Stimulated activated CD8-positive, alpha-beta memory T cell treated with anti-CD3 and anti-CD28 coated beads, Interleukin-7, amount 100 ng/mL, for 48 hours (primary cell): ENCODE results near the gene STIM2.

Experiments used
- DNase-seq, 2 donors: peaks; one replicate each; pipeline ENCODE4 v3.0.0-alpha.2; 2020; ENCODE audit warnings: low read depth in 1 of 2; ENCODE audit errors: extremely low read depth in 1 of 2

STIM2 gene

DNA sequence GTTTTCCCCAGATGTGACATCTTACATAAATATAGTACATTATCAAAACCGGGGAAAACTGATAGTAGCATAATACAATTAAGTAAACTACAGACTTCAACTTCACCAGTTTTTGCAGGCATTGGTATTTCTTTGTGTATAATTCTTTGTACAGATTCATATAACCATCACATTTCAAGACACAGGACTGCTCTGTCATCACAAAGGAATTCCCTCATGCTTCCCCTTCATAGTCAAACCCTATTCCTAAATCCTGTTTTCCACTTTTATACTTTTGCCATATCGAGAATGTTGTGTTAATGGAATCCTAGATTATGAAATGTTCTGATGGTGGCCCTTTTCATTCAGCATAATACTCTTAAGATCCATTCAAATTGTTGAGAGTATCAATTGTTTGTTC is 36.0 kb downstream of the STIM2 start:
- no peak for DNase-seq

DNA sequence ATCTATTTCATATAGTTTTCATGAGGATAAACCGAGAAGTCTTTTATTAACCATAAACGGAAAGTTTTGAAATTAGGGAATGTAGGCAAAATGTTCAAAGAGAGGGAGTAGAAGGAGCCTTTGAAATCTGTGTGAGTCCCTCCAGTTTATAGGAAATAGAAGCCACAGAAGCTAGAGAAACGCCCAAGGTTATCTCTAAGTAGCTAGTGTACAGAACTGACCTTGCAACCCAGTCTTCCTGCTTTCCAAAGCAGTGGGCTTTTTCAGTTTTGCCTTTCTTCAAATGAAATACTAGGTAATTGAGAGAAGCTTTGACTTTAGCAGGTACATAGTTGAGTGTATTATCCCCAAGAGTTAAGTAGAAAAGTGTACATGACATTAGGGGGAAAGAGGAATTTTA is 39.4 kb downstream of the STIM2 start:
- DNase-seq, result no peak

DNA sequence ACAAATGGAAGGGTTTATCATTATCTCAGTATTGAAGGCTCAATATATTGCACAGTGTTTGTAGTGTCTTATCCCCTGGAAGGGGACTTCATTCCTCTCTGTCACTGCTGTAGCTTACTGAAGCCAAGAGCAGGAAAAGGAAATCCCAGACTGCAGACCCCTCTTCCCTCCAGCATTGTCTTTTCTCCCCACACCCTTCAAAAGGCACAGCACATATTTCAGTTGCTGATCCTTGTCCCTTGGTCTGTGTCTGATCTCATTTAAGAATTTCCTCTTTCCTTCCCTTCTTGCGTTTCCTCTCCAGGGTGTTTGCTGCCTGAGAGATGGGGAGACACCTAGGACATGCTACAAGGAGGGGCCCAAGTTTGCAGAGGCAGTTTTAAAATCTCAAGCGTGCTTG is 40.1 kb downstream of the STIM2 start:
- no peak for DNase-seq

DNA sequence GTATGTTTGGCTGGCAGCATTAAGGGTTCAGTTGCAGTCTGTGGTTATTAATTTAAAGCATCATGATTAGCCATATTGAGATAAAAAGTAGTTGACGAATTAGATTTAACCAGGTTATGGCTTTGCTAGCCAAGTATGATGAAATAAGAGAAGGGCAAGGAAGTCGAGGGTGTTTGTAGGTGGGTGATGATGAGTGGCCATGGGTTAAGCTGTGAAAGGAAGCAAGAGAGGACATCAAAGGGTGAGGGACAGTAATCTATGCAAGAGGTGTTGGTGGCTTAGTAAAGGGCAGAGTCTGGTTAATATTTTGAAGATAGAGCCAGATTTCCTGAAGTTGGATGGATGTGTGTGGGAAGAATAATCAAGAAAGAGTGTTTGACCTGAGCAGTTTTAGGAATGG is 44.5 kb downstream of the STIM2 start:
- no peak for DNase-seq

DNA sequence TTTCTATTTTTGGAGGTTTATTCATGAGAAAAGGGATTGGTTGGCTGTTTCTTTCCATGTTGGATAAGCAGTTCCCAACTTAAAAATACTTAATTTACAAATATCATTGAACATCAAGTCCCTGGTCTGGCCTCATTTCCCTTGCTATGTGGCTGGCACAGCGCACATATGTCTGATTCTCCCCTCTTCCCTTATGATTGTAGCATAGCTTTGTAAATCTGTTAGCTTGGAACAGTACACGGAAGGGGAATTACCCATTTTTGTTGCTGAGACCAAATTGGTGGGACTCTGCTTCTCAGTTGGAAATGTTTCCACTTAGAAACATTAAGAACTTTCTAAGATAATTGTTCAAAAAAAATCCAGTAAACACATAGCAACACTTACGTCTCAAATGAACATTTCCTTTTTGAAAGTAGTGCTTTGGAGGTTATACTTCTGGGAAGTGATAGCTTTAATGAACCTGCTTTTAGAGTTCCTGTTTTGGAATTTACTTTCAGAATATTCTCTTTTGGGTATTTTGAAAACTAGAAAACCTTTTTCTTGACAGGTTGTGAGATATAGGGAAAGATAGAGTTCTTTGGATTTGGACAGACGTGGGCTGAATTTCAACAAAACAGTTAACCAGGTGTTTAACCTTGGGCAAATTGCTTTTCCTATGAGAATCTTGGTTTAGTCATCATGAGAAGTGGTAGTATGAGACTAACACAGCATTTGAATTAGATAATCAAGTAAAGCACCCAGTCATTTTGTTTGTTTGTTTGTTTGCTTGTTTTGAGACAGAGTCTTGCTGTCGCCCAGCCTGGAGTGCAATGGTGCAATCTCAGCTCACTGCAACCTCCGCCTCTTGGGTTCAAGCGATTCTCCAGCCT is 47.3 kb downstream of the STIM2 start:
- no peak for DNase-seq

DNA sequence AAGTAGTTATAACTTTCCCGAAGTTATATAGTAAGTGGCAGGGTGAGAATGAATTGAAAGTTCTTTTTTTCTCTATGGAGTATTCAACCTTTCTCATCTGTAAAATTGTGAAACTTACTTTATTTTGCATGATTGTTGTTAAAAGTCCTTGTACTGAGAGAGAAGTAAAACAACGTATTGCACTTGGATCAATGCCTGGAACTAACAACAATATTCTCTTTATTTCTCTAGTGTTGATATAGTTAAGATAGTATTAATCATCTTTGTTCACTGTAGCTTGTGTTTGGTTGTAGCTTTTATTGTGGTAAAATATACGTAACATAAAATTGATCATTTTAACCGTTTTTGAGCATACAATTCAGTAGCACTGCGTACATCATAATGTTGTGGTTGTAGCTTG is 48.7 kb downstream of the STIM2 start:
- DNase-seq, result no peak

DNA sequence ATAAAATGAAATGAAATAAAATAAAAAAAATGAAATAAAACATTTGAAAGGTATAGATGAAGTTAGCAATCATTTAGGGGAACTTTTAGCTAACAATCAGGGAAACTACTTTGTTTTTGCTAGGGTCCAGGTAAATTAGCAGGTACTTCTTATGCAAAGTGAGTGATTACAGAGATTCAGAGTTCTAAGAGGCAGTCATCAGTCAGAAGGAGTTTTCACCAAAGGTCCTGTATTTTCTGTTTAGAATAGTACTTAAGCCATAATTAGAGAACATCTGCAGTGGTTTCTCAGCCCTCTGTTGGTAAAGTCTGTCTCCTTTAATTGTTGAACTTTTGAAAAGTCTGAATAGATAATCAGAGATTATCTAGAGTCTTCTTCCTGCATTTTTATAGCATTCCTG is 50.6 kb downstream of the STIM2 start:
- no peak for DNase-seq

DNA sequence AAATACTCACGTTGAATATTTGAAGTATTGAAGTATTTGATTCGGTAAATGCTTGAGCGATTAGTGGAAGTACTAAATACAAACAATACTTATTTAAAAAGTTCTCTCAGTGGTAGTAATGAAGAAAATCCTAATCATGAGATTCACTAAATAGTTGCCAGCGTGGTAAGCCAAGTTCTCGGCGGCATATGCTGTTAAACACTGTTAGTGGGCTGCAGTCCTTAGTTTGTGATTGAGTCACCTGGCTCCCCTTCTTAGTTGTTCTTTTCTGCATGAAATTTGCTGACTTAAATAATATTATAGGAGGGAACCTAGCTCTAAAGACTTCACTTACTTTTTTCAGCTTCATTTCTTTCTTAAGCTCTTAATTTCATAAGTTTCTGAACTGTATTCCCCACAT is 51.4 kb downstream of the STIM2 start:
- no peak for DNase-seq

DNA sequence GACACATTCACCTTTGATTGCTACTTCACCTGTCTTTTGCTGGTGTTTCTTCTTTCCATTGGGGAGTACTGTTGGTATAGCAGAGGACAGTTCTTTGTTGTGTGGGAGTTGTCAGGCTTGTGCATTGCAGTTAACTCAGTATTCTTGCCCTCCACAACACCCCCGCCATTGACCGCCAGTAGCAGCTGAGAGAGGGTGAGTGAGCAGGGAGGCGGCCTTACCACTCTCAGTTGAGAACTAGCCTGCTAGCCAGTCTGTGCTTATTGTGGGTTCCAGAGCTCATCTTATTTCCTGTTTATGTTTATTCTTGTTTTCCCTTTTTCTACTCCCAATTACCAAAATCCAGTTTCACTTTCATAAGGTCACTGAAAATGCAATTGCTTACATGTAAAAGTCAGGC is 52.2 kb downstream of the STIM2 start:
- no peak for DNase-seq

DNA sequence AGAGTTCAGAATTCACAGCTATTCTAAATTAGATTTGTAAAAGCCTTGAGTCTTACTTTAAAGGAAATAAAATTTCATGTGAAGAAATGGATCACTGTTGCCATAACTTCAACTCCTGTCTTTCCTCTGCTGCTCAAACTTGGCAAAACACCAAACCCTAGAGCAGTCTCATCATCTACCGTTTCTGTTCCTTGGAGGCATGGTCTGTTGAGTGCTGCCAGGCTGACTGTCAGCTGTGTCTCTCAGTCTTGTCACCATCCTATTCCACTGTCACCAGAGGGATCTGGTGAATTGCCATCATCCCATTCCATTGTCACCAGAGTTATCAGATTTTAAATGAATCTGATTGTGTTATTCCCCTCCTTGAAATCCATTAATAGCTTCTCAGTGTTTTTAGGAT is 55.6 kb downstream of the STIM2 start:
- no peak for DNase-seq

DNA sequence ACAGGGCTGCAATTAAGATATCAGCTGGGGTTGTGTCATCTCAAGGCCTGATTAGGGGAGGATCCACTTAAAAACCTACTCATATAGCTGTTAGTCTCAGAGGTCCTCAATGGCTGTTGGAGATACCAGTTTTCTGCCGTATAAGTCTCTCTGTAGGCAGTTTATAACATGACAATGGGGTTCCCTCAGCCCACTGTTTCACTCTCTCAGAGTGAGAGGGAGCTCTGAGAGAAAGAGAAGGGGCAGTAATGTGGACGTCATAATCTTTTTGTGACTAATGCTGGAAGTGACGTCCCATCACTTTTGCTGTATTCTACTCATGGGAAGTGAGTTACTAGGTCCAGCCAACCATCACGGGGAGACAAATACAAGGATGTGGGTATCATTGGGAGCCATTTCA is 70.3 kb downstream of the STIM2 start:
- no peak for DNase-seq

DNA sequence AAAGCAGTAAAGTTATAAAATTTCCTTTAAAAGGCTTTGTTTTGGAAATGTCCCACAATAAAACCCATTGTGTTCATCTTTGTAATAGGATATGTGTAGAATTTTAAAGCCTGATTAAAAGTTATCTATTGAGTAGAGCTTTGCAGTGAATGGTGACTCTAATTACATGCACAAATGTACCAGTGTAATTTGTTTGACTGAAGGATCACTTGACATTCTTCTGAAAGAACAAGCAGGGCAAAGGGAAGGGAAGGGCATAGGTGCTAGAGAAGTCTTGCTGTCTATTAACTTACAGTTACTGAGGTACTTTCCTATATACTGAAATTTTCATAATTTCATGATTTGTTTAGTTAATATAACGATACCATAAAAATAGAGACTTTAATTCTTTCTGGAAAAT is 70.8 kb downstream of the STIM2 start:
- no peak for DNase-seq

DNA sequence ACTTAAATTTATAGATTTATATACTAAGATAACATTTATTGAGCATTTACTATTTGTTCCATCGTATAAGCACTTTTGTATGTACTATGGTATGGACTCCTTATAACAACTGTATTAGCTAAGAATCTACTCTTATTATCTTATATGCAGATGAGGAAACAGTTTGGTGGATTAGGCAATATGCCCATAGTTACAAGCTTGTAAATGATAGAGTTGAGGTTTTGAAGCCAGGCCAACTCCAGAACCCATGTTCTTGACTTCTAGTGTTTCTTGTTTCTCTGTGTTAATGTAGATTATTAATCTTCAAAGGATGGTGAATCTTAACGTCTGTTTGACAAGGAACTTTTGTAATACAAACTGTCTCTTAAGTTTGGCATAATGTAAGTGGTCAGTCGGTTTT is 71.3 kb downstream of the STIM2 start:
- DNase-seq, result no peak

DNA sequence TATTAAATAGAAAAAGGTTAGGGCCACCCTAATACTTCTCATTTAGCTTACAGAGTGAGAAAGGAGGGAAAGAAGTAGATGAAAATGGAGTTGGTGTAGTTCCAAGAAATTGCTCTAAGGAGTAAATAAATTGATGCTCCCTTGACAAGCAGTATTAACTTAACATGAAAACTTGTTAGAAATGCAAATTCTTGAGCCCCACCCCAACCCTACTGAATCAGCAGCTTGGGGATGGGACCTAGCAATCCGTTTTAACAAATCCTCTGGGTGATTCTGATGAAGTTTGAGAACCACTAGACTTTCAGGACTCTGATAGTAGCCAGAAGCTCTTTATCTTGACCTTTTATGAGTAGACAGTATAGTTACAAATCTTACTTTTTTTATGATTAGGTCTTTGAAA is 74.8 kb downstream of the STIM2 start:
- DNase-seq, result no peak

DNA sequence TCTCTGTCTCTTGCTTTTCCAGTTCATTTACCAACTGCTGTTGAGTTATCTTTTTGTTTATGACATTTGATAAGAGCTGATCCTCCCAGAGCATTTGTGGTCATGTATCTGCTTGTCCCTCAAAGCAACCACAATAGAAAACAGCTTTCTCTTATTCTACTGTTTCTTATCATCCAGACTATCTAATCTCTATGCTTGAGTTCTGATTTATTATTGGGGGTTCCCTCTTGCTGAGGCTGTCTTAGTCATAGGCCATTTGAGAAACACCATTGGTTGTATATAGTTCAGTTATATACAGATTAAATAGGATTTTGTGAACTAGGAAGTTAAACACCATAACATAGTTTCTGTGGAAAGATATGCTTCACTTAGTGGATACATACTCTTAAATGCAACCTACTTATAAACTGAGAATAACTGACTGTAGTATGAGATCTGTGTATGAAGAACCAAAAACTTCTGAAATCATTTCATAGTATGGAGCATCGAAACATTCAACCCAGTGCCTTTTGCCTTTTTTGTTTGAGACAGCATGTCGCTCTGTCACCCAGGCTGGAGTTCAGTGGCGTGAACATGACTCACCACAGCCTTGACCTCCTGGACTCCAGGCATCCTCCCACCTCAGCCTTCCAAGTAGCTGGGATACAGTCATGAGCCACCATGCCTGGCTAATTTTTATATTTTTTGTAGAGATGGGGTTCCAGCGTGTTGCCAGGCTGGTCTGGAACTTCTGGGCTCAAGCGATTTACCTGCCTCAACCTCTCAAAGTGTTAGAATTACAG is 75.8 kb downstream of the STIM2 start:
- no peak for DNase-seq

DNA sequence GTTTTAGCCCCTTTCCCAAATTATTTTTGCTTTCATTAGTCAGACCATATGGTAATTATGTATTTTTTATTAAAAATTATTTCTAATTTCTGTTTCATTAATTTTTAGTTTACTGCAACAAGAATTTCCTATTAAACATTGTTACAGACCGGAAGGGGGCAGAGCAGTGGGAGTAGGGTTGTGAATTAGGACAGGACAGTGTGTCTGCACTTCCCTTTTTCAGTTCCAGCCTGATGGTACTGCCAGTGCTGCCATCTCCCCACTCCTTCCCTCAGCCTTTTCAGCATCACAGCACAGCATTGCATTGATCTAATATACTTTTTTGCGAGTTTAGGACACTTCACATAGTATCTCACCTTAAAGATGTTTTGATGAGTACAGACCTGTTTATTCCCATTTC is 76.5 kb downstream of the STIM2 start:
- no peak for DNase-seq

DNA sequence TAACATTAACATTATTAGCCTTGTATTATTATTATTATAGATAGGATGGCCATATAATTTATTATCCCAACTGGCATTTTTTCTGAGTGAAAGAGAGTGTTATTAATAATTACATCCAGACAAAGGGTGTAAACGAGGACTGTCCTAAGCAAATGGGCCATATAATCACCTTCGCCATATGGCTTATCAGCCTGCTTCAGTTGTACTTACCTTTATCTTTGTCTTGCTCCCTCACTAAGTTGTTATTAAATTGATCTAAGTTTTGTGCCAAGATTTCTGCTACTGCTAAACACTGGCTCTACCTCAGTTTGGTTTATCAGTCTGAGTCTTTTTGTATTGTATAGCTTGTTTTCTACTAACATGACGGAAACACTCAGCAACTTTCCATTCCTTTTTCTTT is 76.9 kb downstream of the STIM2 start:
- no peak for DNase-seq

DNA sequence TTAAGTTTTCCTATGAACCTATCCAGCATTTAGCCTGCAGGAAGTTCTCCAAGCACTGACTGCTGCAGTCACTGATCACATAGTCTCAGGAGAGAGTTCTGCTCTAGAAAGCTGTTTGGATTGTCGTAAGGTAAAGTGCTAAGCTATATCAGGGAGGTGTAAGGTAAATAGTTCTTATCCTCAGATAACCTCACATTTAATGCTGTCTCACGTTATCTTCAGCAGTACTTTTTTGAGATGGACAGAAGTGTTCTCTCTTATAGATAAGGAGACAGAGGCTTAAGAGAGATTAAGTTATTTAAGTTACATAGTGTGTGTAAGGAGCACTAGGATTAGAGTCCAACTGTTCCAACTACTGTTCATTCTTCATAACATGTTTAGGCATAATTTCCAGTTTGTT is 77.9 kb downstream of the STIM2 start:
- no peak for DNase-seq

DNA sequence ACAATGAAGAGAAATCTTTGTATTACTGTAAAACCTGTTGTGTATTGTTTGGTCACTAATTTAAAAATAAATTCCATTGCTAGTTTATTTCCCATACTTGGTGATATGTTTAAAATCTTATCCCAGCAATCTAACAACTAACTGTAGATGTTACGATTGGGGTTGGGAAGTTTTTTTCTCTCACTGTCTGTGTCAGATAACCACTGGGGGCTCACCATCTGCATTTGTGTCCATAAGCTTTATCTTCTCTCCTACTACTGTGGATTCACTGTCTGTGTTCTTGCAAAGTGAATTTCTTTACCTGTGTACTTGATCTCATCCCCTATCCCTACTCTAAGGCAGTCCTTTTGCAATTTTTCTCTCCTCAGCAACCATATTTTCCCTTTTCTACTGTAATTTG is 81.3 kb downstream of the STIM2 start:
- DNase-seq, result no peak

DNA sequence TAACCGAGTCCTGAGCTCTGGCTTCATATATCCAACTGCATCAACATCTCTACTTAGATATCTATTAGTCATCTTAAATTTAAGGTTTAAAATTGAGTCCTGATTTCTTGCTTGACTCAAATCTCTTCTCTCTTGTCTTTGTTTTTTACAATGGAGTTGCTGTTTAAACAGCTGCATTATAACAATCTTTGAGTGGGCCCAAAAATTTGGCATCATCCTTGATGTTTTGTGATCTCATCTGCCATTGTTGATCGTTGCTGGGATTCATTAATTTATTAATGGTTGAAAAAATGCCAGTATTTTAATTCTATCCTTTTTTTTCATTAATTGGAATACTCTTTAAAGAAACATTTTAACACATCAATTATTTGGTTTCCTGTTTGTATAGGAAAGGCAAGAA is 82.2 kb downstream of the STIM2 start:
- no peak for DNase-seq

DNA sequence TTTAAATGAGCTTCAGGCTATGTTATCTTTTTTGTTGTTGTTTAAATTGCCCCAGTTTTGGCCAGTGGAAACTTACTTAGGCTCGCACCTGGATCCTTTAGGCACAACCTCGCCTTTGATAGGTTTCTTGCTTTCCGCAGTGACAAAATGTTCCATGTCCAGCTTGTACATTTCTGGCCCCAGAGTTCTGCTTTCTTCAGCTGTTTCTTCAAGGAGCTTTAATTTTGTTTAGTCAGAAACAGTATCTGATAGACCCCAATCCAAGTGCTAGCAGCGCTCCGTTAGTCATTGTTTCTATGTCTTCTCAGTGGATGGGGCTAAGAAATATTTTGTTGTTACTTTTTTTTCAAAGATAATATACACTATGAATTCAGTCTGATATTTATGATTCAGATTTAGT is 82.8 kb downstream of the STIM2 start:
- no peak for DNase-seq

DNA sequence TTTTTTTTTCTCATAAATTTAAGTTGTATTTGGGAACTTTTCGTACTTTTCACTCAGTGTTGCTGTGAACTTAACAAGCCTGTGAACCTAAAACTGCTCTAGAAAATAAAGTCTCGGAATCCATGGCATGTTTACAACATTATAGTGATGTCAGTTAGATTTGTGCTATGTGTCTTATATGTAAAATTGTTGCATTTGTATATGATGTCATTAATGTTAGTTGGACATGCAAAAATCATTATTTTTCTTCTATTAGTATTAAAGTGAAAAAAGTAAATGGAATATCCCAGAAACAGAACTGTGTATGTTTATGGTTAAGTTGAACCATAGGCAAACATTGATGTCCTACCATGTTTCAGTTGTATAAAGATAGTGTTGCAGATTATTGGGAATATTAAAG is 85.2 kb downstream of the STIM2 start:
- no peak for DNase-seq
